ENCODE results near the gene TMC7.

TMC7 gene

DNA sequence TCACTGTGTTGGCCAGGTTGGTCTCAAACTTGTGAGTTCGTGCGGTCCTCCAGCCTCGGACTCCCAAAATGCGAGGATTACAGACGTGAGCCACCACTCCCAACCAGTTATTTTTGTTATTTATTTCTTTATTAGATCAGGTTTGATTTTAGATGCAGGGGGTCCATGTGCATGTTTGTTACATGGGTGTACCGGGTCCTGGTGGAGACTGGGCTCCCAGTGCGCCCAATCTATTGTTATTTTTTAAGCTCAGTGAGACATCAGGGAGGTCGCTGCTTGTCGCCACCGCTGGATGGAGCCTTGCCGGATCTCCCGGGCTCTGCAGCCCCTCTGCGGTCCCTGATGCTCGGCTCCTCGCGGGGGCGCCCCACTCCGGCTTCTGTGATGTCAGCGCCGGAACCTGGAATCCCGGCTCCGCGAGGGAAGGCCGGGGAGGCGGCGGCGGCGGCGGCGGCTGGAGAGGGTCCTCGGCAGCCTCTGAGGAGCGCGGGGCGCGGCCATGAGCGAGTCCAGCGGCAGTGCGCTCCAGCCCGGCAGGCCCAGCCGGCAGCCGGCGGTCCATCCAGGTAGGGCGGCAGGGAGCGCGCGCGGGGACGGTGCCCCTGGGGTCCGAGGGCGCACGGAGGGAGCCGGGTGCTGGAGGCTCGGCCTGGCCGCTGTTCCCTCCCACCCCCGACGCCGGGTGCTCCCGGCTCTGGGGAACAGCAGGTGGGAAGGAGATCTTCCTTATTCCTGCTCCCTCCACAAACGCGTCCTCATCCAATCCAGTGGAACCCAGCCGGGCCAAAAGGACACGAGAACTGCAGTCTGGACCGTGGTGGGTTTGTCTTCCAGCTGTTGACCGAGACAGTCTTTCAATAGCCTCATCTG, at the start of gene TMC7:
TSS of gene TMC7 (plus strand) at position 370 of the 870 bp plus-strand sequence. CDS start at position 500, 130 bp downstream.
- in situ Hi-C loops (cut with HindIII; ENCODE audit: low sequenced_read_pairs), result no loop called here

DNA sequence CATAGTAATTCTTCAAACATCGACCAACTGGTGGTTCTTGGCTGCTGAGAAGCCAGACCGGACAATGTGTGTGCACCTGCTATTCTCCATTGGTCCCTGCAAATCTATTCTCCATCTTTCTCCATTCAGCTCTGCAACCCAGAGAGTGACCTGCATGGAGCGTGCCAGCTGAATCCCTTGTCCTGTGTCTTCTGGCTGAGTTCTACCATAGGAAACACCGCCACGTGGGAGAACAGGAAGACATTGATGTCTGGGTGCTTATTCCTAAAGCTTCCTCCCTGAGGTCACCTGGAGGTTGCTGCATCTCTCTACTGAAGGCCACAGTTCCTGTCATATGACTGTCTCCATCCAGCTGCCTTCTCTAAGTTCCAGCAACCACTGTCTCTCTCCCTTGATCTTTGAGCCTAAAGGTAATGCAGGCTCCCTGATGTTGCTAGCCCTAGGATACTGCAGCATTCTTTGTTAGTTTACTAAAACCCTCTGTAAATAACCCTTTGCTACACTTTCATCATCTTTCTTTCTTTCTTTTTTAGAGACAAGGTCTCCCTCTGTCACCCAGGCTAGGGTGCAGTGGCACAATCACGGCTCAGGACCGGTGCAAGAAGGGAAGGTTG, 46.9 kb upstream of the TMC7 start:
- in situ Hi-C loops (cut with HindIII; ENCODE audit: low sequenced_read_pairs), result no loop called here

DNA sequence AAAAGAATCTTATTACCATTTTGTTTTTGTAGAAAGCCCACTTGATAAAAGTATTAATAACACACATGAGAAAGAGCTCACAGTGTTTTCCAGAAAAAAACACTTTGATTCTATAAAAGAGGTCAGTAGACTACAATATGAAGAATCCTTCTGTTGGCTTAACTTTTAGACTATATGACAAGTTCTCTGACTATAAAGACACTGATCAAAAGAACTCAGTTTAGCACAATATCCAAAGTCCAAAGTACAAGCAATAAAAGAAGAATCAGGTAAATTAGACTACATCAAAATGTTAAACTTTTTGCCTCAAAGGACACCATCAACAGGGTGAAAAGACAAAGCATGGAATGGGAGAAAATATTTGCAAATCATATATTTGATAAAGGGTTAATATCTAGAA, 46.3 kb upstream of the TMC7 start:
- in situ Hi-C loops (cut with HindIII; ENCODE audit: low sequenced_read_pairs), result no loop called here

DNA sequence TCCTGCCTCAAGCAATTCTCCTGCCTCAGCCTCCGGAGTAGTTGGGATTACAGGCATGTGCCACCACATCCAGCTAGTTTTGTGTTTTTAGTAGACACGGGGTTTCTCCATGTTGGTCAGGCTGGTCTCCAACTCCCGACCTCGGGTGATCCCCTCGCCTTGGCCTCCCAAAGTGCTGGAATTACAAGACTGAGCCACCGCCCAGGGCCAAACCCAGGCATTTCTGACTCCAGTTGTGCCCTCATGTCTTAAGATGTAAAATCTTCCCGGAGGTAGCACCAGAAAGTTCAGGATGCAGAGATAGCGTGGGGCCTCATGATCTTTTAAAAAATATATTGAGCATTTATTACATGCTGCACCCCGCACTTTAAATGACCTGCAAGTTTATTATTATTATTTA, 44.7 kb upstream of the TMC7 start:
- in situ Hi-C loops (cut with HindIII; ENCODE audit: low sequenced_read_pairs), result no loop called here

GRCh38 chr16:18941471-18941870, 42.3 kb upstream of the TMC7 start:
- in situ Hi-C loops (cut with HindIII; ENCODE audit: low sequenced_read_pairs), result no loop called here

DNA sequence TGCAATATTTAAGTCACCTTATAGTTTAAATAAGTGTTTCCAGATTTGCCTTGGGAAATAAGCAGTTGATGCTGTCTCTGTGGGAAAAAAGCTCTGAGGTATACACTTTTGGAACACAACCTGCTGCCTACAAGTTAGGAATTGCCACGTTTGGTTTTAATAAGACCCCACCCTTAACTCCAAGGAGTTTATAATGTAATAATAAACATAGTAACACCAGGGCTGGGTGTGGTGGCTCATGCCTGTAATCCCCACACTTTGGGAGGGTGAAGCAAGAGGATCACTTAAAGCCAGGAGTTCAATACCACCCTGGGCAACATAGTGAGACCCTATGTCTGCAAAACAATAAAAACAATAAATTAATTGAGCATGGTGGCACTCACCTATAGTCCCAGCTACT, 41.7 kb upstream of the TMC7 start:
- in situ Hi-C loops (cut with HindIII; ENCODE audit: low sequenced_read_pairs), result no loop called here

DNA sequence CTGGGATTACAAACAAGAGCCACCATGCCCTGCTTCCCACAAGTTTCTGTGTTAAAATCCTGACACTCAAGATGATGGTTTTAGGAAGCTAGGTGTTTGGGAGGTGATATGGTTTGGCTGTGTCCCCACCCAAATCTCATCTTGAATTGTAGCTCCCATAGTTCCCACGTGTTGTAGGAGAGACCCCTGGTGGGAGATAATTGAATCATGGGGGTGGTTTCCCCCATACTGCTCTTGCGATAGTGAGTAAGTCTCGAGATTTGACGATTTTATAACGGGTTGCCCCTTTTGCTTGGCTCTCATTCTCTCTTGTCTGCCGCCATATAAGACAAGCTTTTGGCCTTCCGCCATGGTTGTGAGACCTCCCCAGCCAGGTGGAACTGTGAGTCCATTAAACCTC, 40.3 kb upstream of the TMC7 start:
- in situ Hi-C loops (cut with HindIII; ENCODE audit: low sequenced_read_pairs), result no loop called here

DNA sequence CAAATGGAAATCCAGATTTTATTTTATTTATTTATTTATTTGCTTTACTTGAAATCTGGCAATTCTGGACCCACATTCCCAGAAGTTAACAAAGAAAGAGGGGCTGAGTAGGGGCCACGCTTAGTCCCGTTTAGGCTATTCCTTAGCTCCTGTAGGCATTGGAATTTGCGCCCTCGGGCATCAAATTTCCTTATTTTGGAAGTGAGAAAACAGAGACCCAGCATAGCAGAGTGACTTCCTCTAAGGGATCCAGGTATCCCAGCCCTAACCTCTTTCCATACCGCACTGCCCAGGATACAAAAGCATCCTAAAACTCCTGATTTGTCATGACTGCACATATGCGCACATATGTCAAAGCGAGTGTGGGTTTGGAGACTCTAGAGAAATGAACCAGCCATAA, 38.5 kb upstream of the TMC7 start:
- in situ Hi-C loops (cut with HindIII; ENCODE audit: low sequenced_read_pairs), result no loop called here

- in situ Hi-C loops (cut with HindIII; ENCODE audit: low sequenced_read_pairs), result no loop called here
Measured at GRCh38 chr16:18948372-18949020, 35.2 kb upstream of the TMC7 start.

DNA sequence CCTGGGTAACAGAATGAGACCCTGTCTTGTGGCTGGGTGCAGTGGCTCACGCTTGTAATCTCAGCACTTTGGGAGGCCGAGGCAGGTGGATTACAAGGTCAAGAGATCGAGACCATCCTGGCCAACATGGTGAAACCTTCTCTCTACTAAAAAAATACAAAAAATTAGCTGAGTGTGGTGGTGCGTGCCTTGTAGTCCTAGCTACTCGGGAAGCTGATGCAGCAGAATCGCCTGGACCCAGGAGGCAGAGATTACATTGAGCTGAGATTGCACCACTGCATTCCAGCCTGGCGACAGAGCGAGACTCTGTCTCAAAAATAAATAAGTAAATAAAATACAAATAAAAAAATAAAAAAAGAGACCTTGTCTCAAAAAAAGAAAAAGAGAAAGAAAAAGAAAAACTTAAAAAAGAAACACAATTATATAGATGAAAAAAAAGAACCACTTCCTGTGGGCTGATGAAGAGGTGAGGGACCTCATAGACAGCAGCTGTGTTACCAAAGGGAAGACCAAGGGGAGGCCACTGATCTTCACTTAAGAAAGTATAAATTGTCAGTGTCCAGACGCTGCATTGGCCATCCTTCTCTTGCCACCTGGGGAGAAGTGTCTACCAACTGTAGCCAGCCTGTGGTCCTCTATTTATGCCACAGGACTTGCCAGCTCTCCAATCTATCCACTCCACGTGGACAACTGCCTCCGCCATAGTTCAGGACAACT, 33.1 kb upstream of the TMC7 start:
- in situ Hi-C loops (cut with HindIII; ENCODE audit: low sequenced_read_pairs), result loop anchor here (25.0 kb wide), 2 partner anchors 138 to 587 kb away; partner anchors contain the start of gene ARL6IP1

DNA sequence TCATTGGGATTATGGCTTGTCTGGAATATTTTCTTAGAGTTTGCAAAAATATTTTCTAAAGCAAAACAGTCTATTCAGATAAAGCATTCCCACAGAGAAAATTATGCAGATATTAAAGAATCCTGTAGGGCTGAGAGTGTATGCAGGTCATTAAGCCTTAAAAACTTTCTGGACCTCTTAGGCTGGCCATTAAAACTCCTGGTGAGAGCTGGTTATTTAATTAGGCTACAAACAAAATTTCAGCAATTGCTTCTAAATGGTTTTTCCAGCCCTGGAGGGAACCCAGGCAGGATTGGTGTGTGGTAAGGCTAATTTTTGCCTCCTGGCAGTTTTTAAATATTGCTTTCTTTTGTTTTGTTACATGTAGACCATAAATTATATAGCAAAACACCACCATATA, 30.2 kb upstream of the TMC7 start:
- in situ Hi-C loops (cut with HindIII; ENCODE audit: low sequenced_read_pairs), result loop anchor here (25.0 kb wide), 2 partner anchors 141 to 584 kb away; partner anchors contain the start of gene ARL6IP1

DNA sequence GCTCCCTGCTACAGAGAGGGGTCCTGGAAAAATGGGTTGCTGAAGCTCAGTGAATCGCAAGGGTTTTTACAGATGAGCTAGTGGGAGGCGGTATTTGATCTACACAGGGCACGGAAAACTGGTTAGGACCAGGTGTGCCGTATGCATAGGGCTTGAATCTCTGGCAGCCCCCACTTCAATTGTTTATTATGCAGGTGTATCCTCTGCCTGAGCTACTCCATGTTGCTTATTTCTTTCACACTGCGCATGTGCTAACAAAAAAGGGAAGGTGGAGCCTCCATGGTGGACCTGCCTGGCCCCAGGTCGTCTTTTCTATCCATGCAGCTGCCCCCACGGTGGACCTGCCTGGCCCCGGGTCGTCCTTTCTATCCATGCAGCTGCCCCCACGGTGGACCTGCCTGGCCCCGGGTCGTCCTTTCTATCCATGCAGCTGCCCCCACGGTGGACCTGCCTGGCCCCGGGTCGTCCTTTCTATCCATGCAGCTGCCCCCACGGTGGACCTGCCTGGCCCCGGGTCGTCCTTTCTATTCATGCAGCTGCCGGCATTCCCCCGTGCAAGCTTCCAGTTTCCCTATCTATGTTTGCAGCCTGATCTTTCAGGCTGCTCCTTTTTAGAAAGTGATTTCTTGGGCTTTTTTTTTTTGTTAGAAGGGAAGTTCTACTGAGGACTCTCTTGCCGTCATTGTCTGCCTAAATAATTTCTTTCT, 27.7 kb upstream of the TMC7 start:
- in situ Hi-C loops (cut with HindIII; ENCODE audit: low sequenced_read_pairs), result loop anchor here (25.0 kb wide), 2 partner anchors 144 to 581 kb away; partner anchors contain the start of gene ARL6IP1

DNA sequence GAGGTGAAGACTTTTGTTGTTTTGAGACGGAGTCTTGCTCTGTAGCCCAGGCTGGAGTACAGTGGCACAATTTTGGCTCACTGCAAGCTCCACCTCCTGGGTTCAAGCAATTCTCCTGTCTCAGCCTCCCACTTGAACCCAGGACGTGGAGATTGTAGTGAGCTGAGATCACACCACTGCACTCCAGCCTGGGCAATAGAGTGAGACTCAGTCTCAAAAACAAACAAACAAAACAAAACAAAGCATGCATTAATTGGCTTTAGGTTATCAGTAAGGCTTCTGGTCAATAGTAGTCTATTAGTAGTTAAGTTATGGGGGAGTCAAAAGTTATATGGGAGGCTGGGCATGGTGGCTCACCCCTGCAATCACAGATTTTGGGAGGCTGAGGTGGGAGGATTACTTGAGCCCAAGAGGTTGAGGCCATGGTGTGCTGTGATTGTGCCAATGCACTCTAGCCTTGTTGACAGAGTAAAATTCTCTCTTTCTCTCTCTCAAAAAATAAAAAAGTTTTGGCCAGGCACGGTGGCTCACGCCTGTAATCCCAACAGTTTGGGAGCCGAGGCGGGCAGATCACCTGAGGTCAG, 27.0 kb upstream of the TMC7 start:
- in situ Hi-C loops (cut with HindIII; ENCODE audit: low sequenced_read_pairs), result loop anchor here (25.0 kb wide), 2 partner anchors 144 to 581 kb away; partner anchors contain the start of gene ARL6IP1

- in situ Hi-C loops (cut with HindIII; ENCODE audit: low sequenced_read_pairs), result loop anchor here (25.0 kb wide), 2 partner anchors 146 to 579 kb away; partner anchors contain the start of gene ARL6IP1
Measured at GRCh38 chr16:18958621-18959029, 25.1 kb upstream of the TMC7 start.

GRCh38 chr16:18959031-18959505, 24.7 kb upstream of the TMC7 start:
- in situ Hi-C loops (cut with HindIII; ENCODE audit: low sequenced_read_pairs), result loop anchor here (25.0 kb wide), 2 partner anchors 147 to 578 kb away; partner anchors contain the start of gene ARL6IP1

DNA sequence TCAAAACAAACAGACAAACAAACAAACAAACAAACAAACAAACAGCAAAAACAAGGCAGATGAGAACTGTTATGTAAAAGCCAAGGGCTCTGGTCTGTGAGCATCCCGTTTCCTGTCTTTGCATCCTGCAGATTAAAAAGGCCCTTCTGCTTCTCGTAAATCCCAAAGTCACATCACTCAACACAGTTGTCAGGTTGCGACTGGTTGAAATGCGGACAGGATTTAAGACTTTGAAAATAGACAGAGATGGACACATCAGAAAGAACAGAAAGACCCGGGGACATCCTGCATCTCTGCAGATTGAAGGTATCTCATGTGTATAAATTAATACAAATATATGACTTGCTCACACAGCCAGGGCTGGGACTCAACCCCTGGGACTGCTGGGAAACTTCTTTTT, 18.2 kb upstream of the TMC7 start:
- in situ Hi-C loops (cut with HindIII; ENCODE audit: low sequenced_read_pairs), result loop anchor here (25.0 kb wide), 2 partner anchors 153 to 572 kb away; partner anchors contain the start of gene ARL6IP1

- in situ Hi-C loops (cut with HindIII; ENCODE audit: low sequenced_read_pairs), result loop anchor here (25.0 kb wide), 2 partner anchors 154 to 571 kb away; partner anchors contain the start of gene ARL6IP1
Measured at GRCh38 chr16:18966791-18967190, 16.9 kb upstream of the TMC7 start.

DNA sequence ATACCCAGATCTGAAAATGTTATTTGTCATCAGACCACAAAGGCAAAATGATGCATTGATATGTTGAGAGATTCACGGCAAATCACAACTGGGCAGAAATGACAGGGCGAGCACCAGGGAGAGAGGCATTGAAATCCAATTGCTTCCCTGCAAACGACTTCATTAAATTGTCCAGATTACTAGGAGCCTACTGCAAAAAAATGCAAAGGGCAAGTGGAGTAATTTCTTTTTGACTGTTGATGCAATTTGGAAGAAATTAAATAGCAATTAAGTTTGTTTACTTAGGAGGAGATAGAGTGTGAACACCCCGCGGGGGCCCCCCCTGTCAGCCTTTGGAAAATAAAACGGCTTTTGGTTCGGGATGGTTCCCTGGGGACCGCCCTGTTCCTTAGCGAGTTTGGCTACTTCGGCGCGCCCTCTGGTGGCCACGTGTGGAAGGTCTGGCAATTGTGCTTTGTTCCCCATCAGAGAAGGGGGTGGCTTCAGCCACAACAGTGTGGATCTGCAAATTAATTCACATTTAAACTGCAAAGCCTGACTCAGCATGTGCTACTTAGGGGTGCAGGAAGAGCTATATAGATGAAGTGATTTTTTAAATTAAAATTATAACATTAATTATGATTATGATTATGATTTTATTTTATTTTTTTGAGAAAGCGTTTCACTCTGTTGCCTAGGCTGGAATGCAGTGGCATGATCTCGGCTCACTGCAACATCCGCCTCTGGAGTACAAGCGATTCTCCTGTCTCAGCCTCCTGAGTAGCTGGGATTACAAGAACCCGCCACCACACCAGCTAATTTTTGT, 14.5 kb upstream of the TMC7 start:
- in situ Hi-C loops (cut with HindIII; ENCODE audit: low sequenced_read_pairs), result loop anchor here (25.0 kb wide), 2 partner anchors 157 to 568 kb away; partner anchors contain the start of gene ARL6IP1
